ENCODE measurements around the gene KCNQ1. TPM values are rescaled to one million over a fixed set of nuclear protein-coding genes. Genes with fewer than 3 reads are reported as not detected.

The KCNQ1 gene
- total RNA-seq, 1 experiment from 2014 or later = 2.5 TPM

GRCh38 chr11:2886936-2887335 is 442.1 kb downstream of the KCNQ1 start (continued):
- TF ChIP-seq STAT6 (CRISPR knock-in tag; conservative IDR thresholded peaks at IDR 0.05; ENCODE audit: low read depth) = no peak
- TF ChIP-seq ELF4 (CRISPR knock-in tag; IDR thresholded peaks at IDR 0.05; ENCODE audit: low read depth) = no peak

- ChIA-PET CTCF (interaction anchor here (0.6 to 12.8 kb wide), 21 partner anchors 15 to 583 kb away, joined by 3 to 369 read pairs (median 4); partner anchors contain the start of genes PHLDA2 and TSSC4), POLR2A (no interaction called here)
- Mint-ChIP-seq H3K4me3 (no peak overlapping the region), H3K36me3 (0 out of 2 replicates have a peak, but pooled peaks cover 4% of the 10 kb centered on the region), H3K27ac (no peak overlapping the region), H3K27me3 (ENCODE audit: low read depth) (peaks cover 47% of the 10 kb centered on the region), H3K9me3 (no peaks in the 10 kb centered on the region), H3K4me1 (peaks cover 30% of the 10 kb centered on the region)
- no peak for TF ChIP-seq HMGA2 (CRISPR knock-in tag; IDR thresholded peaks at IDR 0.05)
- TF ChIP-seq ZNF416 (CRISPR knock-in tag; IDR thresholded peaks at IDR 0.05) = no peak
- no peak for TF ChIP-seq ZNF425 (CRISPR knock-in tag; conservative IDR thresholded peaks at IDR 0.05)
- no peak for TF ChIP-seq MYBL2 (CRISPR knock-in tag; IDR thresholded peaks at IDR 0.05)
- no peak for TF ChIP-seq SOX15 (CRISPR knock-in tag; IDR thresholded peaks at IDR 0.05)
- TF ChIP-seq PREB (CRISPR knock-in tag; IDR thresholded peaks at IDR 0.05; ENCODE audit: borderline replicate concordance) = no peak
- no peak for TF ChIP-seq RELA (CRISPR knock-in tag; IDR thresholded peaks at IDR 0.05; ENCODE audit: borderline replicate concordance)
- DNase-seq (ENCODE audit: low spot score) = no peak
- ATAC-seq = no peak
Measured at GRCh38 chr11:2887515-2888195, 442.8 kb downstream of the KCNQ1 start.

GRCh38 chr11:2888266-2888968 is 443.6 kb downstream of the KCNQ1 start:
- DNase-seq (ENCODE audit: low spot score) (peak; percentile 96), ATAC-seq (peak; percentile 19)
- no peaks in the 10 kb centered on the region for H3K9me3 Mint-ChIP-seq
- peaks cover 24% of the 10 kb centered on the region for H3K4me1 Mint-ChIP-seq
- POLR2A ChIA-PET = no interaction called here
- no peak overlapping the region for H3K4me3 Mint-ChIP-seq
- no peak overlapping the region for H3K27ac Mint-ChIP-seq
- peaks cover 43% of the 10 kb centered on the region for H3K27me3 Mint-ChIP-seq (ENCODE audit: low read depth)
- CTCF ChIA-PET = interaction anchor here (0.7 to 12.8 kb wide), 20 partner anchors 14 to 584 kb away, joined by 3 to 369 read pairs (median 4); partner anchors contain the start of genes PHLDA2 and TSSC4
- no peaks in the 10 kb centered on the region for H3K36me3 Mint-ChIP-seq
- TF ChIP-seq NFATC4 (CRISPR knock-in tag; IDR thresholded peaks at IDR 0.05) (0 out of 2 replicates have a peak, but pooled peaks have one; percentile 23), ARID4B (CRISPR knock-in tag; IDR thresholded peaks at IDR 0.05; ENCODE audit: borderline replicate concordance) (no peak), FOXJ3 (CRISPR knock-in tag; IDR thresholded peaks at IDR 0.05; ENCODE audit: borderline replicate concordance) (no peak), CTCF (IDR thresholded peaks at IDR 0.05) (peak; percentile 94), E2F5 (CRISPR knock-in tag; IDR thresholded peaks at IDR 0.05) (0 out of 2 replicates have a peak, but pooled peaks have one; percentile 54)

All from WTC11 (cell line).